T-cell (primary cell): ENCODE data around the gene CALML5. TPM values are rescaled to one million over a fixed set of nuclear protein-coding genes. Genes with fewer than 3 reads are reported as not detected.
A peak's percentile ranks its signal among the peaks of the same experiment; 100 is the strongest.

ENCODE experiments used
- ATAC-seq, 4 experiments: fragments of 200-7000 bp in 3 of 4; fragments of 150-1000 bp in 1 of 4; cut with Tn5 transposase; replicated peaks in 1 of 4; 1 replicate in 3 of 4; 2 replicates in 1 of 4; pipeline ENCODE4 v1.10.0; 2021; ENCODE audit warnings: moderate library complexity in 3 of 4, mild to moderate bottlenecking in 2 of 4, moderate number of reproducible peaks in 1 of 4
- CTCF ChIA-PET, 2 donors: fragments of 300-600 bp; sonication (Branson Sonifier 250); formaldehyde crosslinking; loops; one replicate each; lab custom pipeline; 2022; ENCODE audit warnings: antibody characterized with exemption in 2 of 2; lab: Charles Lee
- POLR2A ChIA-PET, 2 donors: fragments of 300-600 bp; sonication (Branson Sonifier 250); formaldehyde crosslinking; loops; one replicate each; lab custom pipeline; 2022; ENCODE audit warnings: antibody characterized with exemption in 2 of 2; lab: Charles Lee
- DNase-seq, 35 experiments: peaks; one replicate each; pipeline versions ENCODE4 v3.0.0 to v3.0.0-alpha.2; 2013 to 2023
- H3K27ac ChIP-seq: one replicate; pipeline ENCODE4 v1.5.1; 2013; ENCODE audit warnings: low read length
- H3K27me3 ChIP-seq, 2 experiments: replicated peaks in 1 of 2; 1 replicate in 1 of 2; 2 replicates in 1 of 2; pipeline versions ENCODE4 v1.6.1 to v1.7.0; 2013; ENCODE audit warnings: low read length in 1 of 2, mixed read lengths in 1 of 2; ENCODE audit not compliant: control insufficient read depth in 2 of 2, insufficient read depth in 2 of 2; ENCODE audit errors: extremely low read depth in 1 of 2
- H3K36me3 ChIP-seq, 2 donors: 1 replicate in 1 of 2; 2 replicates in 1 of 2; pipeline versions ENCODE4 v1.6.1 to v1.7.0; 2013; ENCODE audit warnings: low read length in 1 of 2; ENCODE audit not compliant: control insufficient read depth in 2 of 2, insufficient read depth in 1 of 2; ENCODE audit errors: extremely low read depth in 1 of 2
- H3K4me1 ChIP-seq, 2 experiments: 1 replicate in 1 of 2; 2 replicates in 1 of 2; pipeline versions ENCODE4 v1.6.1 to v1.7.0; 2013; ENCODE audit warnings: low read length in 2 of 2, mixed read lengths in 1 of 2; ENCODE audit not compliant: insufficient read depth in 2 of 2, control insufficient read depth in 1 of 2; ENCODE audit errors: extremely low read depth in 1 of 2
- H3K4me3 ChIP-seq, 2 donors: 1 replicate in 1 of 2; 2 replicates in 1 of 2; pipeline versions ENCODE4 v1.5.1 to v1.7.0; 2013; ENCODE audit warnings: mild to moderate bottlenecking in 2 of 2, low read length in 1 of 2, moderate library complexity in 1 of 2; ENCODE audit not compliant: control insufficient read depth in 1 of 2; ENCODE audit errors: extremely low read depth in 1 of 2
- H3K9me3 ChIP-seq: 2 replicates; pipeline ENCODE4 v1.7.0; 2013
- H3K27ac Mint-ChIP-seq, 2 donors: one replicate each; pipeline ENCODE4 v1.8.0; 2020 to 2021; ENCODE audit warnings: mild to moderate bottlenecking in 2 of 2, mixed read lengths in 2 of 2
- H3K27me3 Mint-ChIP-seq, 2 donors: one replicate each; pipeline ENCODE4 v1.8.0; 2021 to 2022; ENCODE audit warnings: mixed read lengths in 2 of 2
- H3K36me3 Mint-ChIP-seq: one replicate; pipeline ENCODE4 v1.8.0; 2021; ENCODE audit warnings: mixed read lengths
- H3K4me1 Mint-ChIP-seq, 3 donors: one replicate each; pipeline ENCODE4 v1.8.0; 2020 to 2022; ENCODE audit warnings: mixed read lengths in 3 of 3, mild to moderate bottlenecking in 1 of 3
- H3K4me3 Mint-ChIP-seq, 3 donors: one replicate each; pipeline ENCODE4 v1.8.0; 2020 to 2022; ENCODE audit warnings: mild to moderate bottlenecking in 3 of 3, mixed read lengths in 3 of 3, moderate library complexity in 3 of 3
- H3K9me3 Mint-ChIP-seq, 3 donors: one replicate each; pipeline ENCODE4 v1.8.0; 2020 to 2022; ENCODE audit warnings: mixed read lengths in 3 of 3
- WGBS: methylation state at CpG from one replicate; pipeline ENCODE4 v1.1.5; 2013; ENCODE audit warnings: missing lambda C conversion rate; ENCODE audit not compliant: insufficient coverage; 5-methylcytosine and 5-hydroxymethylcytosine counted together
- total RNA-seq, 35 experiments: library from RNA in 6 of 35; stranded (reverse) in 6 of 35; fragments of 120-200 nt in 1 of 35; gene quantifications; one replicate each; pipeline versions ENCODE4 v1.2.1 to v1.2.4 and lab custom pipeline; 2013 to 2026

Gene CALML5
- total RNA-seq, 5 donors from 2014 or later (not counting 1 experiment from before 2014, with no cell fraction given) = not detected

DNA sequence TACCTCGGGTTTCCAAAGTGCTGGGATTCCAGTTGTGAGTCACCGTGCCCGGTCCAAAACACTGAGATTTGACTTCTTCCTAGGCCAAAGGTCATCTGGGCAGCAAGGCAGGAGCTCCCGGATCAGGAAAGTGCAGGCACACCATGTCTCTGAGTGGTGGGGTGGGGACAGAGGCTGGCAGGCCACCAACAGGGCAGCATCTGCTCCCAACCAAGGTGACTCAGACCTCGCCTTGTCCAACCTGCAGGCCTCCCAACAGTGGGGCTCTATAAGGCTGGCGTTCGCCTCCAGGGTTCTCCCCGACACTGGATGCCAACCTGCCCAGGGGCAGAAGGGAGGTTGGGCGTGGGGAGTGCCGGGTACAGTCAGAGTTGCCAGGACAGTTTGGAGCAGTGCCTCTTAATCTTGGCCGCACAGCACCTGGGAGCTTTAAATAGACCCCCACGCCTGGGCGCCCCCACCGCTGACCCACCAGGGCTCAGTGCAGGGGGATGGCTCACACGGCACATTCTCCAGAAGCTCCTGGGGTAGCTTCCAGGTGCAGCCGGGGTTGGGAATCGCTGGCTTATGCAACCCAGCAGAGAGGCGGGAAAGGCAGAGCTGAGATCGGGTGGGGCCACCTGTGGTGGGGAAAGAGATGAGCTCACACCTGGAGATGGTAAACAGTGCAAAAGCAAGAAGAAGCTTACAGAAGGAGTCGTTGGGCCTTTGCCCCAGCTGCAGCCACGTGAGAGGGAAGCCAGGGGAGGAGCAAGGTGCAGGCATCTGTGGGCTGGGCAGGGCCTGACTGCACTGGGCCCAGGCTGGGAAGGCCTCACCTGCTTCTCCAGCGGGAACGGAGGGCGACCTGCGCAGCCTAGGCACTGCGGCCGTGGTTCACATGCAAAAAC lies 10.9 kb downstream of the CALML5 start:
- H3K27me3 Mint-ChIP-seq = peaks cover 0 to 9% of the 10 kb centered on the region in 2 donors
- Histone ChIP-seq H3K4me3 (no peak overlapping the region), H3K27me3 (peaks cover 0 to 32% of the 10 kb centered on the region in 2 experiments), H3K27ac (no peak overlapping the region), H3K9me3 (no peaks in the 10 kb centered on the region), H3K4me1 (no peaks in the 10 kb centered on the region), H3K36me3 (no peaks in the 10 kb centered on the region)
- ATAC-seq = no peak
- peaks cover 0 to 6% (median 0%) of the 10 kb centered on the region in 3 donors for H3K9me3 Mint-ChIP-seq
- H3K36me3 Mint-ChIP-seq = peaks cover 5% of the 10 kb centered on the region
- H3K4me1 Mint-ChIP-seq = peaks cover 0 to 4% (median 0%) of the 10 kb centered on the region in 3 donors
- H3K4me3 Mint-ChIP-seq = no peak overlapping the region
- H3K27ac Mint-ChIP-seq = no peak overlapping the region
- ChIA-PET POLR2A (no interaction called here), CTCF (no interaction called here)
- no peak for DNase-seq
- WGBS = 88% methylated on average over 21 of the region's 27 CpGs

DNA sequence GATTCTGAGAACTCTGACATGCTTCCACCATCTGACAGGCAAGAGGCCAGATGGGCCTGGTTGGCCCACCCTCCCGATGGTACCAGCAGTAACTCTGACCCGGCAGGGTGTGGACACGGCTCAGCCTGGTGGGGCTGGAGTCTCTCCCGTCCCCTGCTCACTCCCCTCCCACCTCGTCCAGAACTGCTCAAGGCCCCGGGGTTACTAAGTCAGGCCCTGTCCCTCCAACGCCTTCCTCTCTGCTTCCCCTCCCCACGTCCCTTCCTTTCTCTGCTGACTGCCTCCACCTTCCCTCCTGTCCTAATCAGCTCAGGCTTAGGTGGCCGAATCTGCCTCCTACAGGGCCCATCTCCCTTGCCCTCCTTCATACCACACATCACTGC lies 12.5 kb downstream of the CALML5 start:
- Mint-ChIP-seq H3K4me3 (no peak overlapping the region), H3K27ac (peak overlapping the region in 1 of 2 donors; percentile 28), H3K36me3 (no peaks in the 10 kb centered on the region), H3K27me3 (peaks cover 4 to 9% of the 10 kb centered on the region in 2 donors), H3K4me1 (peaks cover 0 to 4% (median 0%) of the 10 kb centered on the region in 3 donors), H3K9me3 (no peaks in the 10 kb centered on the region)
- no peaks in the 10 kb centered on the region for H3K4me1 ChIP-seq
- peaks cover 0 to 26% of the 10 kb centered on the region in 2 experiments for H3K27me3 ChIP-seq
- ChIA-PET CTCF (no interaction called here), POLR2A (no interaction called here)
- no peak overlapping the region for H3K27ac ChIP-seq
- DNase-seq (no peak), ATAC-seq (no peak)
- H3K4me3 ChIP-seq = no peak overlapping the region
- H3K36me3 ChIP-seq = no peaks in the 10 kb centered on the region
- WGBS = 85% methylated on average over 9 of the region's 9 CpGs
- H3K9me3 ChIP-seq = no peaks in the 10 kb centered on the region

- CTCF ChIA-PET = no interaction called here
- WGBS = 84% methylated on average over 5 of the region's 13 CpGs
Observed at GRCh38 chr10:5485948-5486852, 13.2 kb downstream of the CALML5 start.

GRCh38 chr10:5485290-5485689 lies 14.1 kb downstream of the CALML5 start:
- no peaks in the 10 kb centered on the region for H3K4me1 ChIP-seq
- Mint-ChIP-seq H3K27ac (no peak overlapping the region), H3K36me3 (no peaks in the 10 kb centered on the region), H3K4me3 (no peak overlapping the region), H3K4me1 (no peaks in the 10 kb centered on the region), H3K27me3 (peaks cover 4 to 9% of the 10 kb centered on the region in 2 donors), H3K9me3 (no peaks in the 10 kb centered on the region)
- H3K4me3 ChIP-seq = no peak overlapping the region
- ChIA-PET CTCF (no interaction called here), POLR2A (no interaction called here)
- DNase-seq = no peak
- ATAC-seq = no peak
- H3K36me3 ChIP-seq = no peaks in the 10 kb centered on the region
- peaks cover 0 to 30% of the 10 kb centered on the region in 2 experiments for H3K27me3 ChIP-seq
- H3K27ac ChIP-seq = no peak overlapping the region
- 80% methylated on average over 12 of the region's 14 CpGs for WGBS
- H3K9me3 ChIP-seq = no peaks in the 10 kb centered on the region

More at GRCh38 chr10:5485948-5486852, 13.2 kb downstream of the CALML5 start:
- Mint-ChIP-seq H3K4me1 (peaks cover 0 to 1% (median 0%) of the 10 kb centered on the region in 3 donors), H3K27ac (no peak overlapping the region), H3K36me3 (no peaks in the 10 kb centered on the region), H3K4me3 (no peak overlapping the region), H3K9me3 (no peaks in the 10 kb centered on the region), H3K27me3 (peaks cover 4 to 9% of the 10 kb centered on the region in 2 donors)
- no peaks in the 10 kb centered on the region for H3K9me3 ChIP-seq
- POLR2A ChIA-PET = no interaction called here
- H3K27ac ChIP-seq = no peak overlapping the region
- no peak overlapping the region for H3K4me3 ChIP-seq
- no peak for ATAC-seq
- DNase-seq = no peak
- no peaks in the 10 kb centered on the region for H3K36me3 ChIP-seq
- H3K4me1 ChIP-seq = no peaks in the 10 kb centered on the region
- H3K27me3 ChIP-seq = peaks cover 0 to 25% of the 10 kb centered on the region in 2 experiments

- H3K4me3 ChIP-seq = no peak overlapping the region
- no peaks in the 10 kb centered on the region for H3K9me3 Mint-ChIP-seq
- H3K4me1 Mint-ChIP-seq = no peaks in the 10 kb centered on the region
- H3K9me3 ChIP-seq = no peaks in the 10 kb centered on the region
- H3K36me3 ChIP-seq = no peaks in the 10 kb centered on the region
- peaks cover 0 to 35% of the 10 kb centered on the region in 2 experiments for H3K27me3 ChIP-seq
- peaks cover 4 to 13% of the 10 kb centered on the region in 2 donors for H3K27me3 Mint-ChIP-seq
- H3K4me3 Mint-ChIP-seq = no peak overlapping the region
- H3K36me3 Mint-ChIP-seq = no peaks in the 10 kb centered on the region
- ATAC-seq = no peak
- POLR2A ChIA-PET = no interaction called here
- no peak overlapping the region for H3K27ac Mint-ChIP-seq
- no peak overlapping the region for H3K27ac ChIP-seq
- CTCF ChIA-PET = interaction anchor here in 1 of 2 donors (0.7 kb wide), 1 partner anchor 50 kb away, joined by 3 read pairs; no protein-coding TSS in a partner anchor
- no peak for DNase-seq
- 75% methylated on average over 2 of the region's 3 CpGs for WGBS
- H3K4me1 ChIP-seq = no peaks in the 10 kb centered on the region
Observed at GRCh38 chr10:5484205-5484604, 15.2 kb downstream of the CALML5 start.

- CTCF ChIA-PET = no interaction called here
- no peaks in the 10 kb centered on the region for H3K9me3 ChIP-seq
- H3K4me1 Mint-ChIP-seq = no peaks in the 10 kb centered on the region
- H3K4me1 ChIP-seq = no peaks in the 10 kb centered on the region
- H3K27ac ChIP-seq = no peak overlapping the region
- no peak overlapping the region for H3K4me3 ChIP-seq
- H3K27ac Mint-ChIP-seq = no peak overlapping the region
- DNase-seq = no peak
- H3K9me3 Mint-ChIP-seq = no peaks in the 10 kb centered on the region
- H3K4me3 Mint-ChIP-seq = no peak overlapping the region
- POLR2A ChIA-PET = no interaction called here
- H3K27me3 Mint-ChIP-seq = peaks cover 4 to 8% of the 10 kb centered on the region in 2 donors
- no peaks in the 10 kb centered on the region for H3K36me3 Mint-ChIP-seq
- WGBS = 92% methylated on average over 9 of the region's 9 CpGs
- peaks cover 0 to 31% of the 10 kb centered on the region in 2 experiments for H3K27me3 ChIP-seq
- no peaks in the 10 kb centered on the region for H3K36me3 ChIP-seq
- no peak for ATAC-seq
Observed at GRCh38 chr10:5482016-5482415, 17.4 kb downstream of the CALML5 start.
